ENCODE data around the gene SLAMF1. TPM values are rescaled to one million over a fixed set of nuclear protein-coding genes. Genes with fewer than 3 reads are reported as not detected.

The SLAMF1 gene
- total RNA-seq, 1 donor from 2014 or later, result not detected

- intact Hi-C loops (cut with DNase I), result no loop called here
- no peak overlapping the region for H3K27ac ChIP-seq
- H3K27me3 ChIP-seq, result no peaks in the 10 kb centered on the region
- H3K36me3 ChIP-seq, result no peaks in the 10 kb centered on the region
- H3K4me3 ChIP-seq, result no peak overlapping the region
- no peak for TF ChIP-seq CTCF (IDR thresholded peaks at IDR 0.05)
- H3K4me1 ChIP-seq, result no peaks in the 10 kb centered on the region
- no peaks in the 10 kb centered on the region for H3K9me3 ChIP-seq
- no peak for DNase-seq (ENCODE audit: low spot score in 2 of 2)
Observed at GRCh38 chr1:160641323-160642280, 5.2 kb downstream of the SLAMF1 start.

DNA sequence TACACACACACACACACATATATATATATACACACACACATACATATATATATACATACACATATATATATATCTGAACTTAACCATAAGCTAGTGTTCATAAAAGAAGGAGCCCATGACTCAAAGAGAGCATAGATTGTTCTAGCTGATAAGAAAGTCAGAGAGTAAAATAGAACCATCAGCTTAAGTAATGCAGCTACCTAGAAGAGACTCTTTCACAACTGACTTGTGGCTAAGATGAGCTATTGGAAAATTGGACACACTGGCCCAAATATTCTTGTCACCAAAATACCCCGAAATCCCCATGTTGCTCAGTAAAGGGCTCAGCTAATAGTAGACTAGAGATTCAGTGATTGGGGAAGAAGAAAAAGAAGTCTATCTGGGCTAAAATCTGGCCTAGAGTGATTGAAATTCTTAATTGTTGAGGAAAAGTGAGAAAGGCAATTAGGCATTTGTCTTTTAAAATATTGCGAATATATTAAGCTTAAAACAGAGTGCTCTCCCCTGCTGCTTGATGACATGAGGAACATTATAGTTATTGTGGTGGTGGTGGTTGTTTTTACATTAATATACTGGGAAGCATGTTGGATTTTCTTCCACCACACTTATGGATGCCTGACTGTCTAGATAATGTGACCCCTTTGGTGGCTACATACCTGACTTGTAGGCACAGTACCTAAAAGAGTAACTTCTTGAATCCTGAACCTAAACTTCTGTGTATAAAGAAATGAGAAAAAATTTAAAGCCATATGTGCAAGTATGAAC, 6.3 kb downstream of the SLAMF1 start:
- Histone ChIP-seq H3K4me1 (no peaks in the 10 kb centered on the region), H3K9me3 (no peaks in the 10 kb centered on the region), H3K36me3 (no peaks in the 10 kb centered on the region), H3K27ac (no peak overlapping the region), H3K27me3 (no peaks in the 10 kb centered on the region), H3K4me3 (no peak overlapping the region)
- intact Hi-C loops (cut with DNase I), result no loop called here
- DNase-seq (ENCODE audit: low spot score in 2 of 2), result no peak
- no peak for TF ChIP-seq CTCF (IDR thresholded peaks at IDR 0.05)

DNA sequence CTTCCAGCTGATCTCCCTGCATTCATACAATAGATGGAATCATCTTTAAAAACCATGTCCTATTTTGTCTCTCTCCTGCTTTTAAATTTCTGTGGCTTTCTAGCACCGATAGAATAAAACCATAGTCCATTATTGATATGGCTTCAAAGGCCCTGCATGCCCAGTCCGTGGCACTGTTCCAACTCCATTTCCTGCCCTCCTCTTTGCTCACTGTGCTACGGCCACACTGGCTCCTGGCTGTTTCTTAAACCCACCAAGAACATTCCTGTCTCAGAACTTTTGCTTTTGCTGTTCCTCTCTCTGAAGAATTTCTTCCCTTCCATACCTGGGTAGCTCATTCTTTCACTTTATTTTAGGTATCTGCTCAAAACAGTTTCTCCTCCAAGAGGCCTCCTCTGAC, 7.2 kb downstream of the SLAMF1 start:
- no peaks in the 10 kb centered on the region for H3K36me3 ChIP-seq
- DNase-seq (ENCODE audit: low spot score in 2 of 2), result no peak
- H3K4me1 ChIP-seq, result no peaks in the 10 kb centered on the region
- H3K27ac ChIP-seq, result no peak overlapping the region
- H3K4me3 ChIP-seq, result no peak overlapping the region
- H3K9me3 ChIP-seq, result no peaks in the 10 kb centered on the region
- no peak for TF ChIP-seq CTCF (IDR thresholded peaks at IDR 0.05)
- intact Hi-C loops (cut with DNase I), result no loop called here
- H3K27me3 ChIP-seq, result no peaks in the 10 kb centered on the region

GRCh38 chr1:160638926-160639325, 7.9 kb downstream of the SLAMF1 start:
- H3K36me3 ChIP-seq, result no peaks in the 10 kb centered on the region
- no peak overlapping the region for H3K4me3 ChIP-seq
- H3K27ac ChIP-seq, result no peak overlapping the region
- intact Hi-C loops (cut with DNase I), result no loop called here
- TF ChIP-seq CTCF (IDR thresholded peaks at IDR 0.05), result no peak
- no peaks in the 10 kb centered on the region for H3K9me3 ChIP-seq
- H3K4me1 ChIP-seq, result no peaks in the 10 kb centered on the region
- no peak for DNase-seq (ENCODE audit: low spot score in 2 of 2)
- H3K27me3 ChIP-seq, result no peaks in the 10 kb centered on the region

- H3K27ac ChIP-seq, result no peak overlapping the region
Observed at GRCh38 chr1:160638540-160638857, 8.3 kb downstream of the SLAMF1 start.

More at GRCh38 chr1:160638540-160638857, 8.3 kb downstream of the SLAMF1 start:
- intact Hi-C loops (cut with DNase I), result no loop called here
- Histone ChIP-seq H3K36me3 (no peaks in the 10 kb centered on the region), H3K4me1 (no peaks in the 10 kb centered on the region), H3K27me3 (no peaks in the 10 kb centered on the region), H3K4me3 (no peak overlapping the region), H3K9me3 (no peaks in the 10 kb centered on the region)
- no peak for DNase-seq (ENCODE audit: low spot score in 2 of 2)
- no peak for TF ChIP-seq CTCF (IDR thresholded peaks at IDR 0.05)
